ENCODE results near the gene LPP.

- TF ChIP-seq POLR2AphosphoS5 (IDR thresholded peaks at IDR 0.05; ENCODE audit: borderline replicate concordance, low read depth, low read length) = no peak
- TF ChIP-seq EZH2 (IDR thresholded peaks at IDR 0.05) = no peak
Observed at GRCh38 chr3:188923671-188924070, 769.7 kb downstream of the LPP start.

All from SK-N-MC (cell line).